H1 (cell line): Measurements from ENCODE around the gene UNC79. TPM values are rescaled to one million over a fixed set of nuclear protein-coding genes. Genes with fewer than 3 reads are reported as not detected.

Experiments used
- CTCF ChIA-PET: fragments of 300-600 bp; sonication (Branson Sonifier 250); formaldehyde crosslinking; loops from one replicate; lab custom pipeline; 2021; ENCODE audit not compliant: partially characterized antibody; lab: Charles Lee
- POLR2A ChIA-PET: fragments of 300-600 bp; sonication (Branson Sonifier 250); formaldehyde crosslinking; loops from one replicate; lab custom pipeline; 2021; ENCODE audit warnings: inconsistent platforms; ENCODE audit not compliant: partially characterized antibody; lab: Charles Lee
- DNase-seq, 2 experiments: peaks; one replicate each; pipeline versions ENCODE4 v3.0.0 to v3.0.0-alpha.2; 2010 to 2022; ENCODE audit warnings: low spot score in 2 of 2, low read depth in 1 of 2, mixed read lengths in 1 of 2
- FAIRE-seq: peaks from 2 replicates; lab custom pipeline; 2011; peaks lifted over from hg19 to GRCh38; lab: Jason Lieb, UNC
- H2AFZ ChIP-seq: 2 replicates; pipeline ENCODE4 v1.8.1; 2012; ENCODE audit warnings: low read length, inconsistent platforms
- H2AK5ac ChIP-seq: 2 replicates; pipeline ENCODE4 v1.6.1; 2013; ENCODE audit warnings: low read depth, low read length
- H2BK120ac ChIP-seq: replicated peaks from 2 replicates; pipeline ENCODE3; 2013; ENCODE audit warnings: low read depth, low read length, inconsistent platforms
- H2BK12ac ChIP-seq: 2 replicates; pipeline ENCODE4 v1.6.1; 2013; ENCODE audit warnings: low read depth, low read length
- H2BK15ac ChIP-seq: 2 replicates; pipeline ENCODE4 v1.6.1; 2013; ENCODE audit warnings: low read length
- H2BK20ac ChIP-seq: 2 replicates; pipeline ENCODE4 v1.6.1; 2013; ENCODE audit warnings: low read length
- H2BK5ac ChIP-seq: 2 replicates; pipeline ENCODE4 v1.6.1; 2013; ENCODE audit warnings: low read depth, low read length
- H3K14ac ChIP-seq: 2 replicates; pipeline ENCODE4 v1.6.1; 2013; ENCODE audit warnings: inconsistent platforms; ENCODE audit not compliant: insufficient read length
- H3K18ac ChIP-seq: 2 replicates; pipeline ENCODE4 v1.6.1; 2013; ENCODE audit warnings: low read length; ENCODE audit errors: extremely low read depth
- H3K23ac ChIP-seq: 2 replicates; pipeline ENCODE4 v1.6.1; 2013; ENCODE audit warnings: inconsistent platforms; ENCODE audit not compliant: insufficient read length
- H3K23me2 ChIP-seq: 2 replicates; pipeline ENCODE4 v1.6.1; 2013; ENCODE audit warnings: low read depth, low read length
- H3K27ac ChIP-seq: 2 replicates; pipeline ENCODE4 v1.6.1; 2011; ENCODE audit warnings: low read depth, low read length, inconsistent platforms
- H3K27me3 ChIP-seq, 4 experiments: replicated peaks in 1 of 4; 1 replicate in 1 of 4; 2 replicates in 3 of 4; pipeline versions ENCODE4 v1.6.1 to v1.8.1; 2011 to 2013; ENCODE audit warnings: low read length in 3 of 4, mild to moderate bottlenecking in 3 of 4, inconsistent platforms in 2 of 4, mixed read lengths in 2 of 4, moderate library complexity in 1 of 4; ENCODE audit not compliant: control insufficient read depth in 3 of 4, insufficient read depth in 3 of 4; ENCODE audit errors: extremely low read depth in 1 of 4
- H3K36me3 ChIP-seq, 4 experiments: 2 replicates each; pipeline versions ENCODE4 v1.6.1 to v1.8.1; 2011 to 2013; ENCODE audit warnings: mild to moderate bottlenecking in 4 of 4, low read length in 3 of 4, moderate library complexity in 2 of 4, control low read depth in 1 of 4, inconsistent platforms in 1 of 4; ENCODE audit not compliant: insufficient read depth in 4 of 4, control insufficient read depth in 2 of 4
- H3K4ac ChIP-seq: replicated peaks from 2 replicates; pipeline ENCODE3; 2013; ENCODE audit warnings: low read length, low read depth, mixed read lengths, inconsistent platforms; ENCODE audit not compliant: insufficient read length
- H3K4me1 ChIP-seq, 4 experiments: replicated peaks in 1 of 4; 1 replicate in 1 of 4; 2 replicates in 3 of 4; pipeline versions ENCODE4 v1.6.1 to v1.8.1; 2011 to 2013; ENCODE audit warnings: low read length in 3 of 4, inconsistent platforms in 2 of 4, mixed read lengths in 1 of 4; ENCODE audit not compliant: insufficient read depth in 4 of 4, control insufficient read depth in 3 of 4
- H3K4me2 ChIP-seq, 2 experiments: 2 replicates each; pipeline versions ENCODE4 v1.6.1 to v1.8.1; 2011 to 2013; ENCODE audit warnings: low read depth in 2 of 2, low read length in 2 of 2, control low read depth in 1 of 2, inconsistent platforms in 1 of 2, mild to moderate bottlenecking in 1 of 2; ENCODE audit not compliant: insufficient read depth in 1 of 2
- H3K4me3 ChIP-seq, 4 experiments: fragments of 200-600, 300-600 bp in 1 of 4; sonication (generic), shearing (Covaris generic), sonication (Bioruptor Twin) in 1 of 4; 2 replicates each; pipeline versions ENCODE4 v1.5.1 to v1.8.1; 2011 to 2016; ENCODE audit warnings: low read length in 4 of 4, low read depth in 3 of 4, control low read depth in 2 of 4, inconsistent platforms in 2 of 4, mild to moderate bottlenecking in 2 of 4, mixed read lengths in 1 of 4, moderate library complexity in 1 of 4; ENCODE audit not compliant: insufficient read depth in 2 of 4; ENCODE audit errors: extremely low read depth in 1 of 4
- H3K56ac ChIP-seq: replicated peaks from 2 replicates; pipeline ENCODE3; 2013; ENCODE audit warnings: low read depth, mild to moderate bottlenecking, mixed read lengths, low read length, inconsistent platforms; ENCODE audit not compliant: insufficient read length
- H3K79me1 ChIP-seq: 2 replicates; pipeline ENCODE4 v1.6.1; 2013; ENCODE audit warnings: low read depth, low read length, control low read depth
- H3K79me2 ChIP-seq, 2 experiments: 2 replicates each; pipeline versions ENCODE4 v1.6.1 to v1.8.1; 2012 to 2013; ENCODE audit warnings: low read length in 2 of 2, mild to moderate bottlenecking in 2 of 2, inconsistent platforms in 1 of 2; ENCODE audit not compliant: insufficient read depth in 2 of 2, control insufficient read depth in 1 of 2
- H3K9ac ChIP-seq, 4 experiments: replicated peaks in 1 of 4; 1 replicate in 1 of 4; 2 replicates in 3 of 4; pipeline versions ENCODE4 v1.6.1 to v1.8.1; 2011 to 2013; ENCODE audit warnings: low read depth in 3 of 4, low read length in 3 of 4, control low read depth in 2 of 4, mild to moderate bottlenecking in 2 of 4, moderate library complexity in 2 of 4, inconsistent platforms in 1 of 4; ENCODE audit errors: extremely low read depth in 1 of 4
- H3K9me3 ChIP-seq, 2 experiments: 2 replicates each; pipeline versions ENCODE4 v1.6.1 to v1.8.1; 2012 to 2013; ENCODE audit warnings: mild to moderate bottlenecking in 2 of 2, moderate library complexity in 2 of 2, control low read depth in 1 of 2, inconsistent platforms in 1 of 2, low read depth in 1 of 2, low read length in 1 of 2, mixed read lengths in 1 of 2; ENCODE audit not compliant: insufficient read depth in 2 of 2
- H4K20me1 ChIP-seq, 2 experiments: replicated peaks in 1 of 2; 2 replicates each; pipeline versions ENCODE3 to v1.8.1; 2011 to 2013; ENCODE audit warnings: inconsistent platforms in 2 of 2, low read length in 2 of 2, mild to moderate bottlenecking in 1 of 2; ENCODE audit not compliant: insufficient read depth in 2 of 2, control insufficient read depth in 1 of 2
- H4K5ac ChIP-seq: 2 replicates; pipeline ENCODE4 v1.6.1; 2013; ENCODE audit warnings: low read length, low read depth, mixed read lengths, inconsistent platforms; ENCODE audit not compliant: insufficient read length
- H4K8ac ChIP-seq: 2 replicates; pipeline ENCODE4 v1.8.0; 2013; ENCODE audit warnings: mild to moderate bottlenecking, moderate library complexity, low read length, inconsistent platforms; ENCODE audit not compliant: insufficient read depth; ENCODE audit errors: extremely low read depth
- H4K91ac ChIP-seq: replicated peaks from 2 replicates; pipeline ENCODE3; 2013; ENCODE audit warnings: low read length, mixed read lengths, inconsistent platforms; ENCODE audit not compliant: insufficient read length
- BACH1 ChIP-seq: IDR thresholded peaks from 2 replicates; pipeline ENCODE4 v1.6.1; 2012; ENCODE audit warnings: low read length, improper control_type of control experiment
- CHD1 ChIP-seq: IDR thresholded peaks from 2 replicates; pipeline ENCODE4 v1.6.1; 2012; ENCODE audit warnings: low read depth, low read length, improper control_type of control experiment
- CTBP2 ChIP-seq: IDR thresholded peaks from 2 replicates; pipeline ENCODE4 v1.7.0; 2011; ENCODE audit warnings: borderline replicate concordance, mild to moderate bottlenecking, moderate library complexity, mixed read lengths, low read length; ENCODE audit not compliant: insufficient read depth, insufficient read length
- EZH2 ChIP-seq: fragments of 200-600 bp; sonication (generic); IDR thresholded peaks from 2 replicates; pipeline ENCODE4 v1.7.1; 2012; ENCODE audit warnings: low read depth, mild to moderate bottlenecking, moderate library complexity, low read length, inconsistent platforms; ENCODE audit not compliant: severe bottlenecking
- HDAC2 ChIP-seq, 2 experiments: fragments of 300-600 bp in 1 of 2; sonication (generic) in 1 of 2; IDR thresholded peaks; 2 replicates each; pipeline ENCODE4 v1.6.1; 2011 to 2012; ENCODE audit warnings: low read depth in 2 of 2, low read length in 2 of 2, mild to moderate bottlenecking in 2 of 2, moderate library complexity in 2 of 2, borderline replicate concordance in 1 of 2, inconsistent platforms in 1 of 2
- KDM5A ChIP-seq: fragments of 200-600 bp; IDR thresholded peaks from 2 replicates; pipeline ENCODE4 v1.7.1; 2012; ENCODE audit warnings: mild to moderate bottlenecking, low read length, inconsistent platforms, mixed read lengths
- RNF2 ChIP-seq: fragments of 200-900, 300-1000 bp; sonication (generic); IDR thresholded peaks from 2 replicates; pipeline ENCODE4 v1.7.1; 2016; ENCODE audit warnings: borderline replicate concordance, low read depth, mild to moderate bottlenecking, antibody characterized with exemption, low read length; ENCODE audit not compliant: poor library complexity, severe bottlenecking; ENCODE audit errors: missing control alignments
- SP2 ChIP-seq: IDR thresholded peaks from 2 replicates; pipeline ENCODE4 v1.6.1; 2012; ENCODE audit warnings: mild to moderate bottlenecking, low read length, inconsistent platforms
- SRF ChIP-seq: IDR thresholded peaks from 2 replicates; pipeline ENCODE4 v1.6.1; 2011; ENCODE audit warnings: mild to moderate bottlenecking, low read depth, low read length, moderate library complexity
- WGBS, 2 experiments: shearing (Covaris generic) in 1 of 2; methylation state at CpG; one replicate each; pipeline versions ENCODE4 v1.1.6 to v1.1.7; 2013 to 2015; ENCODE audit warnings: low lambda C conversion rate in 2 of 2, mixed read lengths in 2 of 2, inconsistent platforms in 1 of 2, low coverage in 1 of 2, missing lambda C conversion rate in 1 of 2; ENCODE audit not compliant: insufficient replicate concordance in 2 of 2, insufficient coverage in 1 of 2, insufficient read length in 1 of 2; ENCODE audit errors: extremely low coverage in 1 of 2, missing lambda C conversion rate in 1 of 2; 5-methylcytosine and 5-hydroxymethylcytosine counted together
- polyA plus RNA-seq, 7 experiments: library from polyadenylated mRNA; depleted of rRNA in 3 of 7; stranded (reverse) in 5 of 7; unstranded in 2 of 7; fragments of >200 nt in 5 of 7; fragments of 200-250 nt in 2 of 7; gene quantifications; 1 replicate in 5 of 7; 2 replicates in 1 of 7; 4 replicates in 1 of 7; pipeline versions ENCODE4 v1.2.1 to v1.2.3, GENCODE V29; 2011 to 2013; ENCODE audit warnings: missing spikeins in 2 of 7, mixed read lengths in 2 of 7
- total RNA-seq: library from RNA; stranded (reverse); fragmentation: NEBNext Ultra II Directional; extraction: Animal tissue kit (Norgen Biotek cat#: 25700); gene quantifications from 2 replicates; pipeline ENCODE4 v1.2.1, GENCODE V29; 2021
- TF ChIP-seq, protein P1 (sequence below): IDR thresholded peaks from 2 replicates; pipeline ENCODE4 v1.6.1; 2011; ENCODE audit warnings: low read depth, mild to moderate bottlenecking, low read length; ENCODE audit not compliant: insufficient read depth

Gene UNC79
- total and polyA plus RNA-seq, 2 of the 8 experiments (the other 6 are each of a cell fraction or from before 2014, with no cell fraction given) = 1.8 to 2.3 TPM

DNA sequence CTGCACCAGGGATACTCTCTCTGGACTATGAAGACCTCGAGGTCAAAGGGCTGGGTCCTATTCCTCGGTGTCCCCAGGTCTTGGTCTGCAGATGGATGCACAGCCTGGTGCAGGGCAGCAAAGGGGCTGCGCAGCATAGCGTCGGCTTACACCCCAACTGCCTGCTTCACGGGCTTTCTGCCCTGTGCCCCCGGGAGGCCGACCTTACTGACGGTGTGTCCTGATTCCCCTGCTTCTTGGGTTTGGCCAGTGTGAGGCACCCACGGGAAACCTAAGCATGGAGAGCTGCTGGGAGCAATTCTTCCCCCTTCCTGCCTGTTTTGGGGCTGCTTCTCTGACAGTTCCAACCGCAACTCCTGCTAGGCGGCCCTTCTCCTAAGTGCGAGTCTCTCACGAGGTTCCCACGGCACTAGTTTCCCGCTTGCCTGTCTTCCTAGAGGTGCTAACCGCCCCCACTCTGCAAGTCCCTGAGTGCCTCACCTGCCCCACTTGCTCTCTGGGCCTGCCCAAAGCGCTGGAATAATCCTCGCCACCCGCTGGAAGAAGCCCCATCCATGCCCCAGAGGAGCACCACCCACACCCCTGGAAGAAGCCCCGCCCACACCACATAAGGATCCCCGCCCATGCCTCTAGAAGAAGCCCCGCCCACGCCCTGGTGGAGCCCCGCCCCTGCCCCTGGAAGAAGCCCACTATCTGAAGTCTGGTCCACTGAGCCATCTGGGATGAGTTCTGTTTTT, 303.5 kb downstream of the UNC79 start:
- H3K27me3 ChIP-seq = no peaks in the 10 kb centered on the region; a peak in 1 of 7 replicates
- peak in 1 of 2 experiments; percentile 85 for DNase-seq
- FAIRE-seq = no peak
- H4K91ac ChIP-seq = no peak overlapping the region
- H3K36me3 ChIP-seq = no peaks in the 10 kb centered on the region
- no peak overlapping the region; the same call in 1 of the 2 replicates for H2BK15ac ChIP-seq
- H4K8ac ChIP-seq = no peak overlapping the region
- H2AK5ac ChIP-seq = no peak overlapping the region
- POLR2A ChIA-PET = interaction anchor here (1.2 to 1.4 kb wide), 2 partner anchors 54 to 55 kb away, joined by 3 read pairs; partner anchors contain the start of gene PRIMA1
- H2BK20ac ChIP-seq = no peak overlapping the region
- H3K9me3 ChIP-seq = no peaks in the 10 kb centered on the region
- H3K4ac ChIP-seq = no peak overlapping the region
- H3K23me2 ChIP-seq = no peaks in the 10 kb centered on the region
- 79% methylated on average over 22 of the region's 25 CpGs; no CpG with 5 or more reads in 1 of the 2 experiments for WGBS, 2 experiments
- H3K56ac ChIP-seq = no peak overlapping the region
- CTCF ChIA-PET = interaction anchor here (0.6 to 2.5 kb wide), 8 partner anchors 20 to 169 kb away, joined by 3 to 6 read pairs (median 4); partner anchors contain the start of gene PRIMA1
- no peak overlapping the region for H2BK12ac ChIP-seq
- no peaks in the 10 kb centered on the region for H3K79me1 ChIP-seq
- H4K5ac ChIP-seq = no peak overlapping the region
- no peak overlapping the region for H3K27ac ChIP-seq
- no peaks in the 10 kb centered on the region for H3K79me2 ChIP-seq
- no peak overlapping the region for H3K18ac ChIP-seq
- peaks cover 0 to 6% (median under 1%) of the 10 kb centered on the region in 4 experiments; a peak in 1 of 7 replicates for H3K4me1 ChIP-seq
- H3K9ac ChIP-seq = no peak overlapping the region
- H4K20me1 ChIP-seq = no peaks in the 10 kb centered on the region
- no peak overlapping the region for H3K4me2 ChIP-seq
- no peak overlapping the region for H2AFZ ChIP-seq
- no peak overlapping the region for H3K14ac ChIP-seq
- H3K23ac ChIP-seq = no peak overlapping the region
- H2BK120ac ChIP-seq = no peak overlapping the region
- no peak overlapping the region for H2BK5ac ChIP-seq
- no peak overlapping the region for H3K4me3 ChIP-seq
- TF ChIP-seq KDM5A (no peak), CHD1 (no peak), RNF2 (no peak), EZH2 (no peak), HDAC2 (IDR thresholded peaks at IDR 0.05; ENCODE audit: borderline replicate concordance in 1 of 2, low read depth in 2 of 2, low read length in 2 of 2) (no peak), SRF (no peak), BACH1 (no peak), CTBP2 (no peak), SP2 (no peak)
- TF ChIP-seq, protein P1, sequence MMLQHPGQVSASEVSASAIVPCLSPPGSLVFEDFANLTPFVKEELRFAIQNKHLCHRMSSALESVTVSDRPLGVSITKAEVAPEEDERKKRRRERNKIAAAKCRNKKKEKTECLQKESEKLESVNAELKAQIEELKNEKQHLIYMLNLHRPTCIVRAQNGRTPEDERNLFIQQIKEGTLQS = no peak
